NCI-H1048 (cell line): Measurements from ENCODE around the gene IL1RAPL2.

ENCODE experiments used
- DNase-seq: peaks from one replicate; lab custom pipeline; 2025; lab: John Stamatoyannopoulos, UW

The IL1RAPL2 gene

DNA sequence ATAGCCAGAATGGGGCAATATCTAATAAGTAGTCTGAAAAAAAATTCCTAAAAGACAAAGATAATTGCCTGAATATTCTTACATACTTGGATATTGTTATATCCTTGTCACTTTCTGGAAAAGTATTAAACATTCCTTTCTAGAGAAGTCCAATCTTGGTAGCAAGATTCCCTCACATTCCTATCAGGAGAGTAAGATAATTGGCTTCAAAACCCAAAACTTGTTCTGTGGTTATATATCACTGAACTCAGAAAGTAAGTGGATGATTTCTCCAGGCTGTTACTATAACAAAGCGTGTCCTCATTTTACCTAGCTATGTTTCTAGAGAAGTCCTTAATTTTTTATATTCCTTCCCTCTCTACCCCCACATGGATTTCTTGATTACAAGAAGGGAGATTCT, 700.5 kb downstream of the IL1RAPL2 start:
- no peak for DNase-seq

DNA sequence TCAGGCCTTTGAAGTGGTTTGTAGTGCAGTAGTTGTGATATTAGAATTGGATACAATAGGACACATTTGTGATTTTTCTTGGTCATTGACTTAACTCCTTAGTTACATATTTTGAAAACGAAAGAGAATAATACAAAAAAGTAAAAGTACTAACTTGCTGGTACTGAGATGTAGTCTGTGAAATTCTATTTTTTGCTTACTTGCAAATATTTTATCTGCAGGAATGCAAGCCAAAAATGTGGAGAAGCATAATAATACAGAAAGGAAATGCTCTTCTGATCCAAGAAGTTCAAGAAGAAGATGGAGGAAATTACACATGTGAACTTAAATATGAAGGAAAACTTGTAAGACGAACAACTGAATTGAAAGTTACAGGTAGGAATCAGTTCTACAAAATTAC, 701.2 kb downstream of the IL1RAPL2 start:
- DNase-seq, result no peak

DNA sequence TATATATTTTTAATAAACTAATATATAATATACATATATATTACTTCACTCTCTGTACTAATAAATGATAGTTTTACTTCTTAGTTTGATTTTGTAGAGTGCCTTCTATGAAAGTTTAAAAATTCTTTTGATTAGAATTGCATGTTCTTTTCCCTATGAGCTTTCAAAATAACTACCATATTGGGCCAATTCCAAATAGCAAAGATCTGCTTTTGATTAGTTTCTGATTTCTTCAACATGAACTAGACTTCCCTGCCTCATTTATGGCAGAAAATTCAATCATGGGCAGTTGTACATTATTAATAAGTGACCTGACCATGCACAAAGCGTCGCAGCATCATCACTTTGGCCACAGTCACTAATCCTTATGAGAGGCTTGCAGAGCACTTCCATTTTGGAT, 703.4 kb downstream of the IL1RAPL2 start:
- DNase-seq, result no peak

DNA sequence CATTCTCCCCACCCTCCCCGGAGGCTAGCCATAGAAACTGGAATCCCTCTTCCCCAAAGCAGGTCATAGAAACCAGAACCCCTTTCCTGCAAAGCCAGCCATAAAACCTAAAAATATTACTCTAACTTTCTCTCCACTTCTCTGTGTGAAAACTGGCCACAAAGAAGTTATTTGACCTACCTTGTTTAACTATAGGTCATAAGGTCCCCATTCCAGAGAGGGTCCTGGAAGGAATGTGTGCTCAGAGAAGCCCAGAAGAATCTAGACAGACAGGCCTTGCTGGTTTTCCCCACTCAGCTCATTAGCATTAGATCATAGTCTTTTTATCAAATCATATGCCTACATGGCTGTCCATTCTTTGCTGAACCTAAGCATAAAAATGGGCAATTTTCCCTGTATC, 707.3 kb downstream of the IL1RAPL2 start:
- DNase-seq, result no peak

DNA sequence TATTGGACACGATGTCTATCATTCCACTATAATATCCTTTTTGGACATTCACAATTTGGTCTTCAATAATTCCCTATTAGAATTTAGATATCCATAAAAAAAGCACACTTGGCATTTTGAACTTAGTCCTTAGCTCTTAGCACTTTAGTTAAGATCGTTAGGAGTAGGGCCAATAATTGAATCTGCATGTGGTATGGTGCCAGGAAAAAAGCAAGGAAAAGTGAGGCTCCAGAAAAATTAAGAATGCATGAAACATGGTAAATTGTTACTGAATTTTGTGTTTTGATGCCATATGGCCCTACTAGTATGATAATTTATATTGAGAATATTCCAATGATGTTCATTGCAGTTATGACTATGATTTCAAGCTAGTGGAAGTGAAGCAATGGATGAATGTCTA, 708.1 kb downstream of the IL1RAPL2 start:
- DNase-seq, result no peak

DNA sequence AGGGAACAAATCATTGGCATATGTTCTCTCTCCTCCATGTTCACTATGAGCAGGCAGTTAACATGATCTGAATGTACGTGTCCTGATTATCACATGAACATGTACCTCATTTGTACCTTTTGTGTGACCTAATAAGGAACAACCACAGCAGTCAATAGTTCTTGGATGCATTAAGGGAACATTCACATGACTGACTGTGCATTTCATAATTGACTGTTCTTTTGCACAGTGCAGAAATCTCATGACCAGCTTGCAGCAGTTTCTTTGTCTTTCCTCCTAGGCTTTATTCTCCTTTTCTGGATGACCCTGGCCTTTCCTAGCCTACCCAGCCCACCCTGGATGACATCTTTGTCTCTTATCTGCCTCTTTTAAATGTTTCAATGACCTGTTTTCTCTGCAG, 711.1 kb downstream of the IL1RAPL2 start:
- no peak for DNase-seq

DNA sequence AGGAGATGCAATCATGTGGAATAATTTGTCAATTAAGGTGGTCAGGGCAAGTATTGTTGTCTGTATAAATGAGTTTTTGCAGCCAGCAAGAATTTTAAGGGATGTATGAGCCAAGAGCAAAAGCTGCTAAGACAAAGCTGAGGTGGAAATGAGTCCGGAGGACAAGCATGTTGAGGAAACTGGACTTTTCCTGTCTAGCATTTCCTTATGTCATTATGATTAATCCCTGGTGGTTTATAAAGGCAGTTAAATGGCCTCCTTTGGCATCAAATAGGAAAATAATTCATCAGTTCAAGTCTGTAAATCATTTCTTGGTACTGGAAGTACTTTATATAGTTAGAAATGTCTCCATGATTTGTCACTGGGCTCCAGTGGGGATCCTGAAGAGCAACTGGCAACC, 716.1 kb downstream of the IL1RAPL2 start:
- DNase-seq, result no peak

DNA sequence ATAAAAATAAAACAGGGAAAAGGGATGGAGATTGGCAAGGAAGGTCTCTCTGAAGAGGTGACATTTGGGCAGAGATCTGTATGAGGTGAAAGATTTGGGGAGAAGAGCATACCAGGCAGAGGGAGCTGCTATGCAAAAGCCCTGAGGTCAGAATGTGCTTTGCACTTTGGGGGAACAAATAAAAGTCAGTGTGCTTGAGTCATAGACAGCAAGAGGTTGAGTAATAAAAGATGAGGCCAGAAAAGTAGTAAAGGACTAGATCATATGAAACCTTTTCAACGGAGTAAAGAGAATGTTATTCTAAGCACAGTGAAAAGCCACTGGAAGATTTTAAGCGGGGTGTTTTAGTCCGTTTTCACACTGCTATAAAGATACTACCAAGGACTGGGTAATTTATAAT, 731.0 kb downstream of the IL1RAPL2 start:
- DNase-seq, result no peak

DNA sequence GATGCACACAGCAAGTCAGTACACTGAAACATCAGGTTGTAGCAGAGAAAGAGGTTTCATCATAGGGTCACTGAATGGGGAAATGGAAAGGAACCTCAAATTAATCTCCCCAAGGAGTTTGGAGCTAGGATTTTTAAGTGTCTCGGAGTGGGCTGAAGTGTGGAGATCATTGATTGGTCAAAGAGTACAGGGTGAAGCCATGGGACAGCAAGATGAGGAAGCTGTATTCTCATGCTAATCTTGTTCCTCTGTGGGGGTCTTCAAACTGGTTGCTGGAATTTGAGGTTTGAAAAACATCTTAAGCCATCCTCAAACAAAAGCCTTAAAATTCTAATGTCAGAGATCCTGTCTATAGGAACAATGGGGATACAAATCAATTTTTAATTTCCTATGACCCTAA, 733.3 kb downstream of the IL1RAPL2 start:
- no peak for DNase-seq

DNA sequence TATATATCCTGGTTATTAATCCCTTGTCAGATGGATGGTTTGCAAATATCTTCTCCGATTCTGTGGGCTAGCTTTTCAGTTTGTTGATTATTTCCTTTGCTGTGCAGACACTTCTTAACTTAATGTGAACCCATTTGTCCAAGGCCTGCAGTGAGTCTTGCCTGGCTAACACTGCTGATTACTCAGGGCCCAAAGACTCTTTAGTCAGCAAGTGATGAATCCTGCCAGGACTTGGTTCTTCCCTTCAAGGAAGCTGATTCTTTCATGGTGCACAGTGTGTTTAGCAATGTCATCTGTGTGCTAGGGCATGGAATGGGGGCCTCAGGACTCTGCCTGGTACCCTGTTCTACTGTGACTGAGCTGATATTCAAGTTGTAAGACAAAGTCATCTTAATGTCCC, 736.2 kb downstream of the IL1RAPL2 start:
- DNase-seq, result no peak

DNA sequence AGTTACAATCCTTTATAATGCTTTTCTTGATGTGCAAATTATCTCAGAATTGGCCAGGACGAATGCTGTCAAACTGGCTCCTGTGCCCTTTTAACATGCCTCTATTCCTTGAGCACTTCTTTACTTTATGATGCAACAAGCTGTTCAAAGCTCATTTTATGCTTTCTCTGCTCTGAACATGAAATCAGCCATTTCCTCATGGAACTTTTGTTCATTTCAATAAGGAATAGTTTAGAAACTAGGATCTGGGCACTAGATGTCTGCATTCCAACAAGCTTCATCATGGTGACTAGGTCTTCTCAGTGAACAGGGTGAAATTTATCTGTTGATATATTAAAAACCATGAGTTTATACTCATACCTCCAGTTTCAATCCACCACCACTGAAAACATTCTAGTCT, 741.8 kb downstream of the IL1RAPL2 start:
- no peak for DNase-seq

DNA sequence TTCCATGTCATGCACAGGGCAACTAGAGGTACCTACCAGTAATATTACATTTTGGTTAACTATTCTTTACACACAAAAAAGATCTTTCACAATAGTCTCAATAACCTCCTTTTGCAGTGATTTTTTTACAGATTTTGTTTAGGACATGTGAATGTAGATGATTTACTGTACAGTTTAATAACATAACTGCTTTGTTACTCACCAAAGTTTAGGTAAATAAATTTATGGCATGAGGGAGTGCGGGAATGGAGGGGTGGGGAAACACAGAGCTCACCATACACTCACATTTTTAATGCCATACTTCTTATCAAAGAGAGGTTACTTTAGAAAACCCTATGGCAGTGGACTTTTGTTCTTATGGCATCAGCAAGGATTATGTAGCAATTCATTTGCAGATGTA, 747.6 kb downstream of the IL1RAPL2 start:
- DNase-seq, result no peak

DNA sequence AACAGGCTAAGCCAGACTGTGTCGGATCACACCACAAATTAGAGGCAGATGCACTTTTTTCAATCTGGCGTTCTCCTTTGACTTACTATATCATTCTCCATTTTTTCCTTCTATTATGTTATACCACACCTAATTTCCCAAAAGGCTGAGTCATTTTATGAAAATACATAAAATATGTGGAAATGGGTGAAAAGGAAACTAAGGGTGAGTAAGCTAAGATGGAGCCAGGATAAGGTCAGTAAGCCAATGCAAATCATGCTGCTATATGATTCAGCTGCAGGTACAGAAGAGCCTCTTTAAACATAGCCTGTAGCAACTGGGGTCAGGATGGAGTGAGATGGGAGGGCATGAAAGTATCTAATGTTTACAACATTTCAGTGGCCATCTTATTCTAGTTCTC, 748.5 kb downstream of the IL1RAPL2 start:
- no peak for DNase-seq

DNA sequence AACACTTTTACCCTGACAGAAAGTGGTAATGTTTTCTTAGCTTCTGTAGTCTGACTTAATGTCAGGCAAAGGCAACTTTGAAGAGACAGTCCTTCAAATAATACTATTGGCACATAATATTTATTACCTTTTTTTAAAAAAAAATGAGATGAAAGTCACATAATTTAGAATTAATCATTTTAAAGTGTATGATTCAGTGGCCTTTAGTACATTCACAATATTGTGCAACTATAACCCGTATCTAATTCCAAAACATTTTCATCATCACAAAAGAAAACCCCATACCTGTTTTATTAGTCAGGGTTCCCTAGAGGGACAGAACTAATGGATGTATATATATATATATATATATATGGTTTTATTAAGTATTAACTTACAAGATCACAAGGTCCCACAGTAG, 749.2 kb downstream of the IL1RAPL2 start:
- no peak for DNase-seq

DNA sequence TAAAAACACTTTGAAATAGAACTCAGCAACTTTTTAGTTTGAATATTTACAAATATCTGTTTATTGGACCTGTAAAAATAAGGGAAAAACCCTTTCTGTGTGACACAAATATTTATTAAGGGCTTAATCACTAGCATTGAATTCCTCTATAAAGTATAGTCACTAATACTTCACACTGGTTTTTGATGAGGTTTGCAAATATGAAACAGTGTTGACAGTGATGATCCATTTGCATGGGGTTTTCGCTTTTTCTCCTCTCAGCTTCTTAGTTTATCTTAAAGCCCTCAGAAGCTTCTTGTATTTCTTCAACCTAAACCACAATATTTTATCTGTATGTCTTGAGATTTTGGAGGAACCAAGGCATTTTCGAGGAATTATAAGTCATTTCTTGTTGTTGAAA, 751.1 kb downstream of the IL1RAPL2 start:
- no peak for DNase-seq

DNA sequence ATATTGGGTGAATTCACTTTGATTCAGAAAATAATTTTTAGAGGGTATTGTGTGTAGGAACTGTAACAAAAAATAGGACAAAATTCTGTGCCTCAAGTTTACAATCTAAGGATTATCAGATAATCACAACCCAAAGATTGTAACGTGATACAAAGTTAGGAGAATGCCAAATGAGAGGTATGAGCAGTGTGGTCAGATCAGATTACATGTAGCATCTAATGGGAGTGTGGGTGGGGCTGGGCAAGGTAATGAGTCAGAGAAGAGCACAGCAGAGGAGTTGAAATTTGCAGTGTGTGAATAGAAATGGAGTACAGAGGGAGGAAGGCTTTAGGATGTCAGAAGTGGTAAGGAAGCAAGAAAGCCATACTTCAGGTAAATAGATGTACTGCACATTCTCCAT, 757.9 kb downstream of the IL1RAPL2 start:
- DNase-seq, result no peak

DNA sequence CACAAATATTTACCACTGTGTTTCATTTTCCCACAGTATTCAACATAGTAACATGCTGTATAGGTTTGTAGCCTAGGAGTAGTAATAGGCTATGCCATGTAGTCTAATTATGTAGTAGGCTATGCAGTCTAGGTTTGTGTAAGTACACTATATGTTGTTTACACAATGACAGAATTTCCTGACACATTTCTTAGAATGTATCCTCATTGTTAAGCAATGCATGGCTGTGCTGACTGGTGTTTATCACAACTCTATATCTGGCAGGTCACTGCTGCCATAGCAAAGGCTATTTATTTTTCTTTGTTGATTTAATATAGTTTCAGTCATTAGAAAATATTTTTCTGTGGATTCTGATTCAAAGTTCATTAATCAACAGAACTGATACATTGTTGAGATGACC, 762.8 kb downstream of the IL1RAPL2 start:
- no peak for DNase-seq

DNA sequence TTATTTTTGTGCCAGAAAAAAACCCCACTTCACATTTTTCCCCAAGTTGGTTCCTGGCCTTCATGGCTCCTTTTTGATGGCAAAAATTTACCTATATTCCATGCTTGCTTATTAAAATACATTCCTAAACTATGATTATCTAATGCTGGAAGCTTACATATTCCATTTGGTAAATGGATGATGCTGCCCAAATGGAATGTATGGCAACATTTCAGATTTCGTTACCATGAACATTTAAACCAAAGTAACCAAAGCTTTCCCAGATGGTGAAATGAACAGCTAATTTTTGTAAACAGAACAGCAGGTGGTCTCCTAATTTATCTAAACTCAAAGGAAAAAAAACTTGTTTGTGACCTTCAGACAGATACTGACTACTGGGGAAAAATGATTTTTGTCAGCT, 765.2 kb downstream of the IL1RAPL2 start:
- no peak for DNase-seq

DNA sequence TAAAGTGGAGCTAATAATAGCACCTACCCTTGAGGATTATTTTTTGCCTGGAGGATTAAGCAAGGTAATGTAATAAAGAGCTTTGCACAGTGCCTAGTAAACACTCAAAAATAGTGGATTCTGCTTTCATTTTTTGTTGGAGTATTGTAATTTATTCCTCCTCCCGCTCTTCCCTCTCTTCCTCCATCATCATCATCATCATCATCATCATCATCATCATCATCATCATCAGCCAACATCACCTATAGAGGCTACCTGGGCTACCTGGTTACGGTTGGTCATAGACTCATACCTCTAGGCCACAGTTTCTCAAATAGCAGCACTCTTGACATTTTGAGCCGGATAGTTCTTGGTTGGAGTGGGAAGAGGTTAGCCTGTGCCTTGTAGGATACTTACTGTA, 781.4 kb downstream of the IL1RAPL2 start:
- DNase-seq, result no peak

DNA sequence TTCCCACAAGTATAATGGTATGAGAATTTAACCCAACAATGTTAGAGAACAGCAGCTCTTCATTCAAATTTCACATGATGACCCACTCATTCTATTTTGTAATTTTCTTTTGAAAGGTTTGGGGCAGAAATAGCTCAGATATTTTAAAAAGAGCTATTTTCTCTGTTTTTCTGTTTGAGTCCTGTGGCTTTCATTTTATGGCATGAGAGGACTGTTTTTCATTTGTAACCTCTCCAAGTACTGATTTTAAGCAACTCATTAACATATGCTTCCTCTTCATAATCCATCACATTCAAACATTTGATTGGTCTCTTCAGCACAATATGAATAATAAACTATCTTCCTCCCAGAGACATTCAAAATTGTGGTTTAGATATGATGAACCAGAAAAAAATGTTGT, 783.5 kb downstream of the IL1RAPL2 start:
- DNase-seq, result no peak

DNA sequence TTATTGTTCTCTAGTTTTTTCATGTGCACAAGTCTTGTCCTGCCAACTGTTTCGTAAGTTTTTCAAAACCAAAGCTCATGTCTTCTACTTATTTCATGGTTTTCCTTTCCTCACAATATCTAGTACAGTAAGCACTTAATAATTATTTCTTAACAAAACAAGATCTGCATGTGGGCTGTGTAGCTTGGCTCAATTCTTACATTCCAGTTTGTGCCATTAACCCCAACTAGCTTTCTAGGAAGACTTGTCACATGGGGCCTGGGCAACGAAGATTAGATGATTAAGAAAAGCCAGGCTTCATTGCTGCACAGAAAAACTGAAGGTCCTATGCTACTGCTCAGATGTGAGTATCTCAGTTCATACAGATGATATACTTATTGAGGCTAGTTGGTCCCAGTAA, 809.8 kb downstream of the IL1RAPL2 start:
- no peak for DNase-seq

DNA sequence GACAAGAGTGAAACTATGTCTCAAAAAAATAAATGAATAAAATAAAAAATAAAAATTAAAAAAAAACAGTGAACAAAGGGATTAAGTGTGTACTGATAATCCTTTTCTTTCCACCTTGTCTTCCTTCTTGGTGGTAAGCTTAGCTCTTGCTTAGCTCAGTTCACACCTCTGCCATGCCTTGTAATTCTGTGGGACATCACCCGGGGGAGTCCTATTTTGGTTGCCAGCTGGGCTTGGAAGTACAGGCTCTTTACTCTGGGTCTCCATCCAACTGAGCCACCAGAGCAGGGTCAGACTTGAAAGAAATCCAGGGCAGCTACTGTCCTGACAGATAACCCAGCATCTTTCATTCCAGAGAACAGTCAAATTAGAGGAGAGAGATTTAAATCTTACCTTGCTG, 858.7 kb downstream of the IL1RAPL2 start:
- no peak for DNase-seq

DNA sequence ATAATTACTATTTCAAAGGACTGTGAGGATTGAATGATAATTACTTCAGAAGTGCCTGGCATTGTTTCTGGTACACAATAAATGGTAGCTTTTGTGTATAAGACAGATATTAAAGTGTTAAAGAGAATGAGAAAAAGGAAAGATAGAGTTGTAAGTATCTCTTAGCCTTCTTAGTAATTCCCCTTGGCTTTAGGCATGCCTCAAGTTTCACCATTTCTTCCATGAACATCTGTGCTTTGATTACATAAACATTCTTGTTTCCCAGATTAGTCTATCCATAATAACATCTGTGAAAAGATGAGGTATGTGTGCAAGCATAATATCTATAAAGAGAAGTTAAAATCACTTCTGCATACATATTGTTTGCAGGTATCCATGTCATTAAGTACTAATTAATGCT, 885.4 kb downstream of the IL1RAPL2 start:
- no peak for DNase-seq

DNA sequence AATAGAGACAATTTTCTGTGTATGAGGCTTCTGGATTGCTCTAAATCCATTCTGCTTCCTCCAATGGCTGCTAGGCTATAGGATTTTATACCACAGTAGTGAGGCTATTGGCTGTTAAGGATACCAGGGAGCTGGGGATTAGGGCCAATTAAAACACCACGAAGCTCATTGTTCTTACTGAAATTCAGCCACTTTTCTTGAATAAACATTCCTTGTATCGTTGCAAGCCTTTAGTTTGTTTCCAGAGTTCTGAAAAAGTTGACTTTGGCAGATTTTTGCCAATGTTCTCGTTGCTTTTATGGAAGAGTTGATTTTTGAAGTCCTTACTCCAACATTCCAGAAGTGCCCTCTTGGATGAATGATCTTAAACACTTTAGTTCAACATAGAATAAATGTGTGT, 892.8 kb downstream of the IL1RAPL2 start:
- DNase-seq, result no peak

DNA sequence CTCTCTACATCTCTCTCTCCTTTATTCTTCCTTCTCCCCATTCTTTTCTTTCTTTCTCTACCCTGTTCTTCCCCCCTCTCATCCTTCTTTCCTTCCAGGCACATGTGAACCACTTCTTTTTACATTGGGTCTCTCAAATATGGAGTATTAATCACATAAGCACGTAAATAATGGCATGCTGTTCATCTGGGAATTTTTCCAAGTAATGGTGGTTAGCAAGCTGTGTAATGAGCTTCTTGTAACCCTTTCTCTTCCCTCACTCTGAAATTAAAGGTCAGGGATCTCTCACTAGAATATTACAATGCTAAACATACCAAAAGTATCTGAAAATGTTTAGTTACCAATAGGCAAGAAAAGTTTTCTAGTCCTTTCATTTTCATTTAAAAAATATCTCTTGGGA, 894.4 kb downstream of the IL1RAPL2 start:
- DNase-seq, result no peak
